22Rv1 (cell line): ENCODE measurements around the gene GGTA1.
"Not testable (repeated sequence)": the region's sequence is repeated elsewhere in the genome, so short reads cannot be mapped to it uniquely, and the experiment has no call there.

Source experiments
- H3K27ac ChIP-seq: fragments of 450-650 bp; 2 replicates; pipeline ENCODE4 v1.5.1; 2017
- CTCF ChIP-seq: fragments of 450-650 bp; IDR thresholded peaks from 2 replicates; pipeline ENCODE4 v1.5.1; 2017; ENCODE audit warnings: mild to moderate bottlenecking
- ZFX ChIP-seq: fragments of 450-650 bp; IDR thresholded peaks from 2 replicates; pipeline ENCODE4 v1.6.1; 2017; ENCODE audit warnings: antibody characterized with exemption, borderline replicate concordance

Gene GGTA1

GRCh38 chr9:121466142-121466541, 33.5 kb downstream of the GGTA1 start:
- H3K27ac ChIP-seq, result no peak overlapping the region
- TF ChIP-seq ZFX (no peak), CTCF (no peak)

GRCh38 chr9:121464968-121465367, 34.7 kb downstream of the GGTA1 start:
- no peak overlapping the region for H3K27ac ChIP-seq
- TF ChIP-seq ZFX, result no peak
- TF ChIP-seq CTCF, result no peak

GRCh38 chr9:121463026-121463807, 36.4 kb downstream of the GGTA1 start:
- no peak for TF ChIP-seq ZFX
- peak; percentile 87 for TF ChIP-seq CTCF
- H3K27ac ChIP-seq, result no peak overlapping the region

- no peak overlapping the region for H3K27ac ChIP-seq
- TF ChIP-seq CTCF (no peak), ZFX (no peak)
Measured at GRCh38 chr9:121459513-121459912, 40.1 kb downstream of the GGTA1 start.

GRCh38 chr9:121458449-121458848, 41.2 kb downstream of the GGTA1 start:
- H3K27ac ChIP-seq, result not testable (repeated sequence)

- no peak overlapping the region for H3K27ac ChIP-seq
- TF ChIP-seq CTCF, result no peak
- TF ChIP-seq ZFX, result no peak
Measured at GRCh38 chr9:121455527-121456239, 44.0 kb downstream of the GGTA1 start.

GRCh38 chr9:121454972-121455371, 44.7 kb downstream of the GGTA1 start:
- H3K27ac ChIP-seq, result no peak overlapping the region
- TF ChIP-seq CTCF, result no peak
- no peak for TF ChIP-seq ZFX
